B cell (primary cell): ENCODE measurements around the gene DPYSL4. TPM values are rescaled to one million over a fixed set of nuclear protein-coding genes. Genes with fewer than 3 reads are reported as not detected.

Experiments
- ATAC-seq: fragments of 200-7000 bp; cut with Tn5 transposase; one replicate; pipeline ENCODE4 v1.10.0; 2021; ENCODE audit warnings: low read depth, mild to moderate bottlenecking, moderate number of reproducible peaks, moderate library complexity
- CTCF ChIA-PET: fragments of 350-600 bp; sonication (Branson Sonifier 250); formaldehyde crosslinking; loops from one replicate; lab custom pipeline; 2021; ENCODE audit warnings: antibody characterized with exemption, inconsistent platforms; lab: Charles Lee
- POLR2A ChIA-PET: fragments of 350-600 bp; sonication (Branson Sonifier 250); formaldehyde crosslinking; loops from one replicate; lab custom pipeline; 2021; ENCODE audit warnings: antibody characterized with exemption; lab: Charles Lee
- DNase-seq: peaks from one replicate; pipeline ENCODE4 v3.0.0; 2013
- H2AFZ ChIP-seq: 2 replicates; pipeline ENCODE4 v1.6.1; 2012; ENCODE audit warnings: mild to moderate bottlenecking, low read depth, low read length; ENCODE audit not compliant: insufficient read depth, poor library complexity, severe bottlenecking
- H3K27ac ChIP-seq, 2 donors: 1 replicate in 1 of 2; 2 replicates in 1 of 2; pipeline ENCODE4 v1.5.1; 2012 to 2013; ENCODE audit warnings: low read length in 2 of 2, mild to moderate bottlenecking in 2 of 2, moderate library complexity in 1 of 2
- H3K27me3 ChIP-seq, 4 experiments: fragments of 200-600 bp in 1 of 4; sonication (generic) in 1 of 4; replicated peaks in 1 of 4; 1 replicate in 2 of 4; 2 replicates in 2 of 4; pipeline versions ENCODE4 v1.6.1 to v1.7.0; 2013 to 2016; ENCODE audit warnings: low read length in 3 of 4, mild to moderate bottlenecking in 2 of 4, mixed read lengths in 1 of 4, moderate library complexity in 1 of 4; ENCODE audit not compliant: insufficient read depth in 4 of 4, control insufficient read depth in 3 of 4; ENCODE audit errors: control extremely low read depth in 1 of 4
- H3K36me3 ChIP-seq, 2 experiments: replicated peaks in 1 of 2; 1 replicate in 1 of 2; 2 replicates in 1 of 2; pipeline versions ENCODE4 v1.6.1 to v1.7.1; 2013; ENCODE audit warnings: low read length in 1 of 2; ENCODE audit not compliant: insufficient read depth in 2 of 2, control insufficient read depth in 1 of 2; ENCODE audit errors: control extremely low read depth in 1 of 2, extremely low read depth in 1 of 2
- H3K4me1 ChIP-seq, 2 donors: fragments of 200-600 bp in 1 of 2; sonication (generic) in 1 of 2; 1 replicate in 1 of 2; 2 replicates in 1 of 2; pipeline versions ENCODE4 v1.5.1 to v1.6.1; 2013 to 2017; ENCODE audit warnings: low read length in 2 of 2; ENCODE audit not compliant: control insufficient read depth in 2 of 2, insufficient read depth in 2 of 2
- H3K4me2 ChIP-seq: replicated peaks from 2 replicates; pipeline ENCODE3; 2012; ENCODE audit warnings: mild to moderate bottlenecking, low read depth, low read length; ENCODE audit not compliant: poor library complexity, severe bottlenecking
- H3K4me3 ChIP-seq, 5 experiments: fragments of 200-600 bp in 1 of 5; sonication (generic) in 1 of 5; 1 replicate in 3 of 5; 2 replicates in 2 of 5; pipeline versions ENCODE4 v1.5.1 to v1.7.0; 2011 to 2016; ENCODE audit warnings: low read length in 4 of 5, mild to moderate bottlenecking in 4 of 5, low read depth in 2 of 5, control low read depth in 1 of 5, moderate library complexity in 1 of 5; ENCODE audit not compliant: insufficient read depth in 1 of 5; ENCODE audit errors: control extremely low read depth in 1 of 5, extremely low read depth in 1 of 5
- H3K79me2 ChIP-seq: fragments of 200-600 bp; sonication (generic); one replicate; pipeline ENCODE4 v1.6.0; 2016; ENCODE audit warnings: low read length; ENCODE audit not compliant: control insufficient read depth, insufficient read depth
- H3K9ac ChIP-seq: fragments of 200-600 bp; sonication (generic); 2 replicates; pipeline ENCODE4 v1.6.1; 2017; ENCODE audit warnings: mild to moderate bottlenecking, low read length, moderate library complexity
- H3K9me3 ChIP-seq, 3 donors: one replicate each; pipeline versions ENCODE4 v1.6.1 to v1.7.1; 2013; ENCODE audit warnings: low read length in 2 of 3; ENCODE audit not compliant: control insufficient read depth in 2 of 3, insufficient read depth in 1 of 3; ENCODE audit errors: control extremely low read depth in 1 of 3
- H4K20me1 ChIP-seq: 2 replicates; pipeline ENCODE4 v1.6.0; 2012; ENCODE audit warnings: mild to moderate bottlenecking, low read length; ENCODE audit not compliant: insufficient read depth, control insufficient read depth, poor library complexity, severe bottlenecking
- H3K27ac Mint-ChIP-seq: one replicate; pipeline ENCODE4 v1.8.0; 2021; ENCODE audit warnings: mixed read lengths
- H3K27me3 Mint-ChIP-seq: one replicate; pipeline ENCODE4 v1.8.0; 2021; ENCODE audit warnings: mixed read lengths
- H3K4me1 Mint-ChIP-seq: one replicate; pipeline ENCODE4 v1.8.0; 2021; ENCODE audit warnings: mixed read lengths
- H3K4me3 Mint-ChIP-seq: one replicate; pipeline ENCODE4 v1.8.0; 2021; ENCODE audit warnings: mixed read lengths
- H3K9me3 Mint-ChIP-seq: one replicate; pipeline ENCODE4 v1.8.0; 2022; ENCODE audit warnings: mixed read lengths; ENCODE audit not compliant: insufficient read depth
- CTCF ChIP-seq: fragments of 200-600 bp; IDR thresholded peaks from one replicate; pipeline ENCODE4 v1.8.0; 2022; ENCODE audit warnings: antibody characterized with exemption, mild to moderate bottlenecking
- EZH2 ChIP-seq: IDR thresholded peaks from 2 replicates; pipeline ENCODE4 v1.6.1; 2012; ENCODE audit warnings: borderline replicate concordance, low read depth, mild to moderate bottlenecking, moderate library complexity, low read length; ENCODE audit not compliant: insufficient read depth, poor library complexity, severe bottlenecking
- WGBS: methylation state at CpG from one replicate; pipeline ENCODE4 v1.1.5; 2013; ENCODE audit warnings: missing lambda C conversion rate; ENCODE audit not compliant: insufficient coverage; 5-methylcytosine and 5-hydroxymethylcytosine counted together
- intact Hi-C: fragments of 100-400 bp; cut with micrococcal nuclease; formaldehyde crosslinking; loops from one replicate; pipeline ENCODE4 v1.10.0; 2022
- polyA plus RNA-seq: library from polyadenylated mRNA; depleted of rRNA; stranded (reverse); fragments of >200 nt; gene quantifications from 2 replicates; pipeline ENCODE4 v1.2.3, GENCODE V29; 2012
- total RNA-seq, 2 donors: library from RNA; stranded (reverse); fragments of 120-200 nt in 1 of 2; gene quantifications; 1 replicate in 1 of 2; 2 replicates in 1 of 2; pipeline versions ENCODE4 v1.2.3 to v1.2.4, GENCODE V29; 2013 to 2022

The DPYSL4 gene
- total and polyA plus RNA-seq, 2 donors (not counting 1 experiment from before 2014, with no cell fraction given): 0.03 to 0.22 TPM

GRCh38 chr10:132222726-132223125 lies 36.0 kb downstream of the DPYSL4 start:
- ATAC-seq: no peak
- CTCF ChIA-PET: interaction anchor here (0.6 to 3.8 kb wide), 2 partner anchors 9 to 130 kb away, joined by 3 to 21 read pairs; no protein-coding TSS in a partner anchor
- no peak overlapping the region for H3K4me3 ChIP-seq
- no peaks in the 10 kb centered on the region for H4K20me1 ChIP-seq
- peaks cover 0 to 9% of the 10 kb centered on the region in 2 donors for H3K4me1 ChIP-seq
- H3K9ac ChIP-seq: no peak overlapping the region
- Mint-ChIP-seq H3K9me3 (no peaks in the 10 kb centered on the region), H3K27ac (no peak overlapping the region), H3K4me3 (no peak overlapping the region), H3K27me3 (no peaks in the 10 kb centered on the region), H3K4me1 (peaks cover 5% of the 10 kb centered on the region)
- H3K79me2 ChIP-seq: no peaks in the 10 kb centered on the region
- no peak overlapping the region for H3K4me2 ChIP-seq
- no peak for DNase-seq
- 89% methylated on average over 21 of the region's 21 CpGs for WGBS
- POLR2A ChIA-PET: no interaction called here
- H3K27me3 ChIP-seq: no peaks in the 10 kb centered on the region
- peaks cover 0 to 15% (median 0%) of the 10 kb centered on the region in 3 donors for H3K9me3 ChIP-seq
- H2AFZ ChIP-seq: no peak overlapping the region
- H3K27ac ChIP-seq: no peak overlapping the region
- H3K36me3 ChIP-seq: no peaks in the 10 kb centered on the region
- TF ChIP-seq CTCF: no peak
- TF ChIP-seq EZH2: no peak
- intact Hi-C loops: loop anchor here (1.0 kb wide), 1 partner anchor 415 kb away; no protein-coding TSS in a partner anchor

- POLR2A ChIA-PET: no interaction called here
- H3K9me3 Mint-ChIP-seq: no peaks in the 10 kb centered on the region
- H3K4me1 ChIP-seq: peaks cover 0 to 9% of the 10 kb centered on the region in 2 donors
- no peaks in the 10 kb centered on the region for H3K27me3 ChIP-seq
- intact Hi-C loops: loop anchor here (1.0 kb wide), 1 partner anchor 414 kb away; no protein-coding TSS in a partner anchor
- H4K20me1 ChIP-seq: no peaks in the 10 kb centered on the region
- TF ChIP-seq CTCF: peak; percentile 68
- no peak for TF ChIP-seq EZH2
- H3K79me2 ChIP-seq: no peaks in the 10 kb centered on the region
- H2AFZ ChIP-seq: peak overlapping the region; percentile 28
- no peak overlapping the region for H3K4me3 ChIP-seq
- H3K4me1 Mint-ChIP-seq: peaks cover 5% of the 10 kb centered on the region
- no peaks in the 10 kb centered on the region for H3K27me3 Mint-ChIP-seq
- no peaks in the 10 kb centered on the region for H3K36me3 ChIP-seq
- DNase-seq (peak; percentile 72), ATAC-seq (peak; percentile 86)
- H3K4me3 Mint-ChIP-seq: no peak overlapping the region
- CTCF ChIA-PET: interaction anchor here (0.7 to 3.8 kb wide), 3 partner anchors 129 to 229 kb away, joined by 3 to 21 read pairs (median 3); no protein-coding TSS in a partner anchor
- no peak overlapping the region for H3K27ac Mint-ChIP-seq
- peak overlapping the region; percentile 19 for H3K4me2 ChIP-seq
- H3K9me3 ChIP-seq: peaks cover 0 to 11% (median 0%) of the 10 kb centered on the region in 3 donors
- WGBS: 46% methylated on average over 16 of the region's 16 CpGs
- no peak overlapping the region for H3K27ac ChIP-seq
- H3K9ac ChIP-seq: no peak overlapping the region
Observed at GRCh38 chr10:132223156-132223590, 36.4 kb downstream of the DPYSL4 start.
